Testis (tissue), 2 donors: ENCODE measurements around the gene E2F6.

ENCODE experiments used
- CTCF ChIP-seq, 3 experiments: fragments of 450-650 bp in 2 of 3; fragments of 200-600 bp in 1 of 3; sonication (generic) in 1 of 3; IDR thresholded peaks; one replicate each; pipeline ENCODE4 v1.5.1; 2016 to 2019; ENCODE audit warnings: antibody characterized with exemption in 3 of 3, mild to moderate bottlenecking in 2 of 3, moderate library complexity in 1 of 3
- POLR2A ChIP-seq: fragments of 450-650 bp; IDR thresholded peaks from one replicate; pipeline ENCODE4 v1.6.1; 2017; ENCODE audit warnings: antibody characterized with exemption, mild to moderate bottlenecking, moderate library complexity

DNA sequence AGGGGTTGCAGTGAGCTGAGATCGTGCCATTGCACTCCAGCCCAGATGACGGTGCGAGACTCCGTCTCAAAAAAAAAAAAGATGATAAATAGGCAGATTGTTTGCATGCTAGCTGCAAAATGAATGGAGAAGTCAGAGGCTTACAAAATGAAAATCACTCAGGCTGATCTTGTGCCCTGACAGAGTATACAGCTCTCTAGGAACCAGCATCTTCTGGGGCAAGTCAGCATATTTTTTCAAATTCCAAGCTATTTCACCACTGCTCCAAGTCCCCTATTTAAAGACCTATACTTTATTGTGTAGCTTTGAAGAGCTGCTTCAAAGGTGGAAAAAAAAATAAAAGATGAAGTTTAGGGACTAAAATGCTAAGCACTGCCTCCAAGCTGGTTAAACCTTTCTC is 6.1 kb downstream of the E2F6 start:
- TF ChIP-seq CTCF (IDR thresholded peaks at IDR 0.05) = no peak
- TF ChIP-seq POLR2A = no peak
